Keratinocyte (primary cell): ENCODE measurements around the gene ARHGDIA. TPM values are rescaled to one million over a fixed set of nuclear protein-coding genes. Genes with fewer than 3 reads are reported as not detected.
A peak's percentile ranks its signal among the peaks of the same experiment; 100 is the strongest.

ENCODE experiments used
- DNase-seq: peaks from one replicate; pipeline ENCODE4 v3.0.0-alpha.2; 2011; ENCODE audit warnings: low read depth, missing footprints, low spot score
- FAIRE-seq: peaks from 2 replicates; lab custom pipeline; 2011; peaks lifted over from hg19 to GRCh38; lab: Jason Lieb, UNC
- H2AFZ ChIP-seq: 2 replicates; pipeline ENCODE4 v1.6.0; 2012; ENCODE audit warnings: low read length, control low read depth, inconsistent platforms; ENCODE audit not compliant: control insufficient read depth
- H3K27ac ChIP-seq: 2 replicates; pipeline ENCODE4 v1.5.1; 2011; ENCODE audit warnings: low read length; ENCODE audit not compliant: control insufficient read depth, insufficient read depth
- H3K27me3 ChIP-seq: 3 replicates; pipeline ENCODE4 v1.6.0; 2011; ENCODE audit warnings: low read length; ENCODE audit not compliant: control insufficient read depth, insufficient read depth; ENCODE audit errors: extremely low read depth
- H3K36me3 ChIP-seq, 2 experiments: 2 replicates in 1 of 2; 3 replicates in 1 of 2; pipeline ENCODE4 v1.5.1; 2011; ENCODE audit warnings: low read length in 2 of 2, mild to moderate bottlenecking in 1 of 2; ENCODE audit not compliant: control insufficient read depth in 2 of 2, insufficient read depth in 2 of 2; ENCODE audit errors: extremely low read depth in 1 of 2
- H3K4me1 ChIP-seq: 3 replicates; pipeline ENCODE4 v1.5.1; 2011; ENCODE audit warnings: low read length; ENCODE audit not compliant: control insufficient read depth, insufficient read depth; ENCODE audit errors: extremely low read depth
- H3K4me2 ChIP-seq: 3 replicates; pipeline ENCODE4 v1.6.0; 2011; ENCODE audit warnings: low read depth, low read length; ENCODE audit not compliant: control insufficient read depth, insufficient read depth; ENCODE audit errors: extremely low read depth
- H3K4me3 ChIP-seq, 3 experiments: fragments of 200-600 bp in 1 of 3; sonication (generic) in 1 of 3; 2 replicates in 2 of 3; 3 replicates in 1 of 3; pipeline ENCODE4 v1.5.1; 2011 to 2016; ENCODE audit warnings: low read length in 3 of 3, mild to moderate bottlenecking in 3 of 3, control low read depth in 2 of 3, inconsistent platforms in 1 of 3, low read depth in 1 of 3, mixed read lengths in 1 of 3, mixed run types in 1 of 3, moderate library complexity in 1 of 3; ENCODE audit not compliant: control insufficient read depth in 2 of 3, insufficient read depth in 2 of 3; ENCODE audit errors: extremely low read depth in 1 of 3
- H3K79me2 ChIP-seq: 2 replicates; pipeline ENCODE4 v1.6.0; 2012; ENCODE audit warnings: low read length; ENCODE audit not compliant: control insufficient read depth, insufficient read depth
- H3K9ac ChIP-seq: 3 replicates; pipeline ENCODE4 v1.6.0; 2011; ENCODE audit warnings: low read length; ENCODE audit not compliant: control insufficient read depth, insufficient read depth; ENCODE audit errors: extremely low read depth
- H3K9me1 ChIP-seq: 3 replicates; pipeline ENCODE4 v1.6.0; 2011; ENCODE audit warnings: low read length; ENCODE audit not compliant: control insufficient read depth, insufficient read depth; ENCODE audit errors: extremely low read depth
- H3K9me3 ChIP-seq: 2 replicates; pipeline ENCODE4 v1.5.1; 2012; ENCODE audit warnings: low read depth, low read length; ENCODE audit not compliant: control insufficient read depth
- H4K20me1 ChIP-seq: 3 replicates; pipeline ENCODE4 v1.6.0; 2011; ENCODE audit warnings: low read length; ENCODE audit not compliant: control insufficient read depth, insufficient read depth; ENCODE audit errors: extremely low read depth
- EZH2 ChIP-seq: IDR thresholded peaks from one replicate; pipeline ENCODE4 v1.6.1; 2012; ENCODE audit warnings: inconsistent platforms, mild to moderate bottlenecking, low read length, moderate library complexity
- dilution Hi-C: fragments of 300-500 bp; cut with MboI; formaldehyde crosslinking; loops from one replicate; pipeline ENCODE4 v1.7.0; 2020; ENCODE audit warnings: low sequenced_read_pairs; ENCODE audit not compliant: extremely low pct_ligation_motif_present
- polyA plus RNA-seq, 5 experiments: library from polyadenylated mRNA; depleted of rRNA in 3 of 5; stranded (reverse) in 3 of 5; stranded (forward) in 1 of 5; unstranded in 1 of 5; fragments of >200 nt; gene quantifications; 1 replicate in 1 of 5; 2 replicates in 3 of 5; 3 replicates in 1 of 5; pipeline versions ENCODE4 v1.2.1 to v1.2.3, GENCODE V29; 2011 to 2012; ENCODE audit warnings: missing spikeins in 2 of 5, low read depth in 1 of 5, low replicate concordance in 1 of 5
- TF ChIP-seq, protein P1 (sequence below), 3 experiments: IDR thresholded peaks in 1 of 3; conservative IDR thresholded peaks in 1 of 3; optimal IDR thresholded peaks in 1 of 3; 2 replicates in 2 of 3; 3 replicates in 1 of 3; pipeline versions ENCODE3 to v1.5.1; 2011; ENCODE audit warnings: low read length in 3 of 3, mild to moderate bottlenecking in 3 of 3, moderate library complexity in 2 of 3, control low read depth in 1 of 3, inconsistent platforms in 1 of 3; ENCODE audit not compliant: insufficient read depth in 2 of 3; ENCODE audit errors: extremely low read depth in 1 of 3

The ARHGDIA gene
- polyA plus RNA-seq, 1 donor (not counting 4 experiments of a cell fraction or from before 2014, with no cell fraction given) = 65.7 TPM

DNA sequence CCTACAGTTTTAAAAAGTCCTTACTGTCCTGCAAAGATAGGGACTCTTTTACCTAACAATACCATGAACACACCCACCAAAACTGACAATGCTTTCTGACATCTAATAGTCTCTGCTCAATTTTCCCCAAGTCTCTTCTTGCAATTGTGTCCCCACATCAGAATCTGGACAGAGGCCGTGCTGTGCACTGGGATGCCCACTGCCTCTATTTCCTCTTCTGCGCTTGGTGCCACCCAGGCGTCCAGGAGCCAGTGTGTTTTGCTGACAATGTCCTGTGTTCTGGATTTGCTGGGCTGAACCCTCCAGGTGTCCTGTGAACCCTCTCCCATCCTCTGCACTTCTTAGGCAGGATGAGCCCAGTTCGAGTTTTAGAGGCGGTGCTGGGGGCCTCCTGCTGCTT lies 6.4 kb upstream of the ARHGDIA start:
- H3K9me1 ChIP-seq = no peaks in the 10 kb centered on the region
- FAIRE-seq (no peak), DNase-seq (no peak)
- H3K36me3 ChIP-seq = peaks cover 7 to 15% of the 10 kb centered on the region in 2 experiments
- H3K4me1 ChIP-seq = peaks cover 2% of the 10 kb centered on the region
- no peak for TF ChIP-seq EZH2
- TF ChIP-seq, protein P1, sequence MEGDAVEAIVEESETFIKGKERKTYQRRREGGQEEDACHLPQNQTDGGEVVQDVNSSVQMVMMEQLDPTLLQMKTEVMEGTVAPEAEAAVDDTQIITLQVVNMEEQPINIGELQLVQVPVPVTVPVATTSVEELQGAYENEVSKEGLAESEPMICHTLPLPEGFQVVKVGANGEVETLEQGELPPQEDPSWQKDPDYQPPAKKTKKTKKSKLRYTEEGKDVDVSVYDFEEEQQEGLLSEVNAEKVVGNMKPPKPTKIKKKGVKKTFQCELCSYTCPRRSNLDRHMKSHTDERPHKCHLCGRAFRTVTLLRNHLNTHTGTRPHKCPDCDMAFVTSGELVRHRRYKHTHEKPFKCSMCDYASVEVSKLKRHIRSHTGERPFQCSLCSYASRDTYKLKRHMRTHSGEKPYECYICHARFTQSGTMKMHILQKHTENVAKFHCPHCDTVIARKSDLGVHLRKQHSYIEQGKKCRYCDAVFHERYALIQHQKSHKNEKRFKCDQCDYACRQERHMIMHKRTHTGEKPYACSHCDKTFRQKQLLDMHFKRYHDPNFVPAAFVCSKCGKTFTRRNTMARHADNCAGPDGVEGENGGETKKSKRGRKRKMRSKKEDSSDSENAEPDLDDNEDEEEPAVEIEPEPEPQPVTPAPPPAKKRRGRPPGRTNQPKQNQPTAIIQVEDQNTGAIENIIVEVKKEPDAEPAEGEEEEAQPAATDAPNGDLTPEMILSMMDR (optimal IDR thresholded peaks at IDR 0.05 in 1 of 3, IDR thresholded peaks at IDR 0.05 in 1 of 3, conservative IDR thresholded peaks at IDR 0.05 in 1 of 3; ENCODE audit: extremely low read depth in 1 of 3, insufficient read depth in 2 of 3, low read length in 3 of 3) = no peak
- H2AFZ ChIP-seq = no peak overlapping the region
- H3K9me3 ChIP-seq = no peaks in the 10 kb centered on the region
- no peak overlapping the region for H3K27ac ChIP-seq
- dilution Hi-C loops = no loop called here
- H4K20me1 ChIP-seq = no peaks in the 10 kb centered on the region
- H3K9ac ChIP-seq = no peak overlapping the region
- no peaks in the 10 kb centered on the region for H3K27me3 ChIP-seq
- no peak overlapping the region for H3K4me3 ChIP-seq
- H3K79me2 ChIP-seq = no peaks in the 10 kb centered on the region
- no peak overlapping the region for H3K4me2 ChIP-seq

DNA sequence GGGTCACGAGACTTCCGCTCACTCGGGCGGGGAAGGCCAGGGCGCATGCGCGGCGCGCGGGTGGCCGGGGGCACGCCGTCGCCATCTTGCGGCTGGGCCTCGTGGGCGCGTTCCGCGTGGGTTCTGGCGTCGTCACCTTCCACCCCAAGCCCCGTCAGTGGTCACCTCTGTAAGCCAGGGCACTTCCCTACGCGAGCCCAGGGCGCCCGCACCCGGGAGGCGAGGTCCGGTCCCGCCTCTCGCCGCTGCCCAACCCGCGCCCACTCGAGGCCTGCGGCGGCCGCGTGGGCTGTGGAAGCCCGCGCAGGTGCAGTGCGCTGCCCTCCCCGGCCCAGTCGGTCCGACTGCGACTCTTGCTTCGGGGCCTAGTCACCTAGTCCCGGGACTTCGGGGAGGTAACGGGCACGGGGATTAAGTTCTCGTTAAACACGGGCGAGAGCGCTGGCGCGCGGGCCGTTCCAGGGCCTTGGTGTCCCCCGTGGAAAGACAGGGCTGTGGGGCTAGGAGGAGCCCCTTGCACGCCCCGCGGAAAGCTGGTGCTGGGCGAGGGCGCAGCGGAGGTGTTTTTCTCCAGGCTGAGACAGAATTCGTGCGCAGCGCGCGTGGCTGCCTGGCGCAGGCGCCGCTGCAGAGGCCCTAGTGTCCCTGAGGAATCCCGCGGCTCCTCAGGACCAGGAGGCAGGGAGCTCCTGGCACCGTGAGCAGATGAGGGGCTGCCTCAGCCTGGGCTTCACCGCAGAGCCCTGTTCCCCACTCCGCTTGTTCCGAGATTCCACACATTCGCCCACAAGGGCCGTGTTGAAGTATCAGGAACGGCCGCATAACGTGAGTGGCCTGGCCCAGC lies 472 bp upstream of the ARHGDIA start:
- H4K20me1 ChIP-seq = peaks cover 8% of the 10 kb centered on the region
- peak overlapping the region; percentile 97 for H3K9ac ChIP-seq
- H3K4me3 ChIP-seq = peak overlapping the region; percentile 41 to 75 (median 67)
- H3K9me3 ChIP-seq = no peaks in the 10 kb centered on the region
- no peak for DNase-seq
- H3K4me1 ChIP-seq = peaks cover 30% of the 10 kb centered on the region
- TF ChIP-seq, protein P1 (optimal IDR thresholded peaks at IDR 0.05 in 1 of 3, IDR thresholded peaks at IDR 0.05 in 1 of 3, conservative IDR thresholded peaks at IDR 0.05 in 1 of 3; ENCODE audit: extremely low read depth in 1 of 3, insufficient read depth in 2 of 3, low read length in 3 of 3) = peak in 2 of 3 experiments; percentile 15 to 59
- TF ChIP-seq EZH2 = no peak
- H3K9me1 ChIP-seq = peaks cover 3% of the 10 kb centered on the region
- dilution Hi-C loops = no loop called here
- H3K4me2 ChIP-seq = peak overlapping the region; percentile 91
- H3K27me3 ChIP-seq = no peaks in the 10 kb centered on the region
- H3K27ac ChIP-seq = peak overlapping the region; percentile 94
- H3K79me2 ChIP-seq = peaks cover 27% of the 10 kb centered on the region
- no peak for FAIRE-seq
- peaks cover 4 to 19% of the 10 kb centered on the region in 2 experiments for H3K36me3 ChIP-seq
- peak overlapping the region; percentile 88 for H2AFZ ChIP-seq
